NCI-H1694 (cell line): ENCODE data around the gene ATP10A.
"Not testable (repeated sequence)": the region's sequence is repeated elsewhere in the genome, so short reads cannot be mapped to it uniquely, and the experiment has no call there.

Experiments used
- DNase-seq: peaks from one replicate; lab custom pipeline; 2025; lab: John Stamatoyannopoulos, UW

ATP10A gene

DNA sequence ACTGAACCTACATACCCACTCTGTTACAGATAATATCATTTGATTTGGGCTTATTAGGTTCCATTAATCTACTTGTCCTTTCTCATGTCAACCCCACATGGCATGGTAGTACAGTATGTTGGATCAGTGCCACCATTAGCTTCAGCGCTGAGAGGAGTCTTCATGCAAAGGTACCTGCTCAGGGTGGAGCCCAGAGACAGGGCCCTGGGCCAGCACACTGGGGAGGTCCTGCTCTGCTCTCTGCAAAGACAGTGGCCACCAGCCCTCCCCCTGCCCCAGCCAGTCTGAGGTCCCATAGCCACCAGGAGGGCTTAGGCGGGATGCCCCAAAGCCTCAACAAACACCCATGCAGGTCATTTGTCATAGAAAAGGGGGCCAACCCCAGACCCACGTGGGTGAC is 71.0 kb downstream of the ATP10A start:
- no peak for DNase-seq

DNA sequence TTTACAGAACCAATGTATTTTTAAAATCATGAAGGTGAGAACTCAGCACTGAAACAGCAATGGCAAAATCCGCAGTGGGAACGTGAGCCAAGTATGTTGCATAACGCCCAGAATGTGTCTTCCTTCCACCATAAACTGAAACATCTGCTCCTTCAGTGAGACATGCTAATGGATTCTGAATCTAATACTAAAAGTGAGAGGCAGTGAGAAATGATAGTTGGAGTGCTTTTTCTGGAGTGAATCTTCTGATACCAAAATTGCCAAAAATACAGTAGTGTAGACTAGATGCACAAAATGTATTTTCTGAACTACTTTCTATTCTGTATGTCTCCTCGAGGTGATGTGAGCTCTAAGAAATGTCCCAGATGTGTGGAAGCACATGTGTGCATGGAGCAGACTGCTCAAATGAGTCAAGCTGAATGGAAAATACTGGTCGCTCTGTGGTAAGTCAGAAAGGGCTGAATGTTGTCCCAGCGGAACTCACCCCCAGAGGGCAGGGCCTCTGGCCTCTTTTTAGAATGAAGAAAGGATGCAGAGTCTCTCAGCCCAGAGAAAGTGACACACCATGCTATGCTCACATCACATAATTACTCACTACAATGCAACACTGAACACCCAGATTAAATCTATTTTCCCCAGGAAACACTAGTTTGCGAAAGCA is 73.0 kb downstream of the ATP10A start:
- DNase-seq = no peak

GRCh38 chr15:25789616-25789999 is 73.5 kb downstream of the ATP10A start:
- DNase-seq = no peak

DNA sequence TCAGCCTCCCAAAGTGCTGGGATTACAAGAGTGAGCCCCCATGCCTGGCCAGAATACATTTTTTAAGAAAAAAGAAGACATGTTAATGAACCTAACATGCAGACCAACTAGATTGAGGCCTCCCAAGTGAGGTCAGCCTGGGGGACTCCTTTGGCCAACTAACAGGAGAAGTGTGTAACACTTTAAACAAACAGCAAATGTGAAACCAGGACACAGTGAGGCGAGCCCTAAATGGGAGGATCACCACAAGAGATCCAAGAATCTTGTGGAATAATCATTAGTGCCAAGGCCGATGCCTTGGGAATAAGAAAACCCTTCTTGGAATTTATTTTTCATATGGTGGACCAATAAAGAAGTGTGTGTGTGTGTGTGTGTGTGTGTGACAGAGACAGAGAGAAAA is 73.9 kb downstream of the ATP10A start:
- DNase-seq = no peak

GRCh38 chr15:25787855-25788520 is 75.1 kb downstream of the ATP10A start:
- no peak for DNase-seq

DNA sequence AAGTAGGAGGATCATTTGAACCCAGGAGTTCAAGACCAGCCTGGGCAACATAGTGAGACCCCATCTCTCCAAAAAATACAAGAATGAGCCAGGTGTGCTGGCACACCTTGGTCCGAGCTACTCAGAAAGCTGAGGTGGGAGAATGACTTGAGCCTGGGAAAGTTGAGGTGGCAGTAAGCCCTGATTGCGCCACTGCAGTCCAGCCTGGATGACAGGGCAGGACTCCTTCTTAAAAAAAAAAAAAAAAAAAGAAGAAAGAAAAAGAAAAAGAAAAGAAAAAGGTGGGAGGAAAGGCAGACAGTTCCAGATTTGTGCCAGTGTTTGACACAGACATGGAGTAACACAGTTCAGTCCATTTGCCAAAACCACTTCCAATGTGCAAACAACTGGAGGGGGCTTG is 75.7 kb downstream of the ATP10A start:
- DNase-seq = no peak

GRCh38 chr15:25786040-25786439 is 77.1 kb downstream of the ATP10A start:
- DNase-seq = no peak

DNA sequence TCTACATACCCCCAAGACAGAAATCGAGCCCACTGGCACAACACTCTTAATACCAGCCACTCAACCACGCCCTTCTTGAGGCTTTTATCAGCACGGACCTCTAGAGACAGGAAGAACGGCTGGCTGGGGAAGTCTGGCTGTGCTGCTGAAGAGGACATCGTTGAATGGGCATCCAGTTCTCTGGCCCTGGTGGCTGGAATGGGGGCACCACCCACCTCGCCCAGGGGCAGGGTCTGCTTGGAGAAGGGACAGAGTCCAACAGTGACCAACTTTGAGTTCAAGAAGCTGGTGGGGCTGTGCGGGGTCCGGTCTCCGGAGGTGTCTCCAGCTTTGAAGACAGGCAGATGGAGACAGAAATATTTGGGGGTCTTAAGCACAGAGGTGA is 77.5 kb downstream of the ATP10A start:
- no peak for DNase-seq

- DNase-seq = no peak
Observed at GRCh38 chr15:25784876-25785640, 78.1 kb downstream of the ATP10A start.

GRCh38 chr15:25783607-25784540 is 79.3 kb downstream of the ATP10A start:
- DNase-seq = no peak

GRCh38 chr15:25783134-25783533 is 80.0 kb downstream of the ATP10A start:
- no peak for DNase-seq

DNA sequence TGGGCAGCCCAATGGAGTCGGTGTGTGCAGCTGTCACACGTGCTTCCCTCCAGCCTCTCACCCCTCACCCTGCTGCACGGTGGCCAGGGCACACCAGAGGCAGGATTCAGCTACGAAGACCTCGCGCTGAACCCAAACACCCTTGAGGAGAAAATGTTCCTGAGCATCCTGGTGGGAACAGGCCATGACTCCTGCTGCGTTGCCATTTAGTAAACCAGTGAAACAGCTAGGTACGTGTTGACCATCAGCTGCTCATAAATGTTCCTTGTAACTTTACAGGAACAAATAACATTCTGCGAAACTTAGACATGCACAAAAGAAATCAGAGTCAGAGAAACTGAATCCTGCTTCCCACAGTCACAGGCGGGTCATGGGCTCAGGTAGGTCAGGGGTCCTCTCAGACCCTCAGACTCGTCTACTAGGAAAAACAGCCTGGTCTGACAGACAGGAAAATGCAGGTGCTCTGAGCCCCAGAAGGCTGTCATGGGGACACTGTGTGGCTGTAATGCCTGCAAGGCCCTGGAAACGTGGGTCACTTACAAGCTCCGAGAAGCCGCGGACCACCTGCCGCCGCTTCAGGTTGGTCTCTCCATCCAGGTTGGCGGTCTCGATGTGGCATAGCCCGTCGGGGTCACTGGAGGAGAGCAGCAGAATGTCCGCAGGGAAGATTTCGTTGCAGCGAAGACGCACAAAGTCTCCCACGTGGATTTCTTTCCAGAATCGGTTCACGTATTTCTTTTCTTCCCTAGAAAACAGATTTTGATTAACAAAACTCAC is 82.5 kb downstream of the ATP10A start:
- DNase-seq = no peak

- DNase-seq = no peak
Observed at GRCh38 chr15:25778161-25778560, 85.0 kb downstream of the ATP10A start.

DNA sequence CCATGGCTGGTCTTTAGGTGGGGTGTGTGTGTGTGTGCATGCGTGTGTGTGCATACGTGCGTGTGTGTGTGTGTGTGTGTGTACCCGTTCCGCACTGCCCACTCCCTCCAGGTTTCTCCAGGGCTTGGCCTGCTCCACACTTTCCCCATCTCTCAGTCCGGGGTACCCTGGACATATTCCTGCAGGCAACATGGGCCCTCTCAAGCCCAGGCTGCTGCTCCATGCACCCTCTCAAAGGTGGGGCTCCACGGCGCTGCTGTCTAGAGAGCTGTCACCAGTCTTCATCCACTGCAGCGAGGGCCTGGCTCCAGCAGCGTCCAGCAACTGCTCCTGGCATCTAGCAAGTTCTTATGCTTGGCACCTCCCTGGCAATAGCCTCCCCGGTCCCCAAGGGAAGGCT is 86.1 kb downstream of the ATP10A start:
- DNase-seq = no peak

DNA sequence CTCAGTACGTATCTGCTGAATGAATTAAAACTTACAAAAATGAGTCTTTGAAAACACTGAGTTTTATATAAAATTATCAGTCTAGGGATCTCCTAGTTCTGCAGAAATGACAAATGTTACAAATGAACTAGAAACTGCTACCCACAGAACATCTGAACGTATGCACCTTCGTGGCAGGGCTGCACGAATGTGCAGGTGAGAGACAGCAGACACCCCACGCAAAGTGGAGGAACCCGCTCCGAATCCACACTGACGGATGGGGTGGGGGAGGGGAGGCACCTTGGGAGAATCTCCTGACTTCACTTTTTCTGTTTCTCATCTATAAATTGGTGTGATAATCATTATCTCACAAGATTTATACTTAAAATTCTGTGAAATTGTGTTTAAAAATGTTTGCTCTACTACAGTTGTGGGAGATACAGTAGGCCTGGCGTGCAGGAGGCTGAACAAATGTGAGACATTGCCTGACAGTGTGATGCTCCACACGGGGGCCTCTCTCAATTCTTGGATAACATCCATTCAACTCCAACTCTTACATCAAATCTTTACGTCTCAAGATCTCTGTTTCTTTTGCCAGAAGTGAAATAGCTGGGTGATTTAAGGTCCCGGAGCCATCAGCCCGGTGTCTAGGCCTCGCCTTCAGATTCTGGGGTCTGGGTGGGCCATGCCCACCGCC is 86.9 kb downstream of the ATP10A start:
- no peak for DNase-seq

GRCh38 chr15:25775317-25775912 is 87.7 kb downstream of the ATP10A start:
- DNase-seq = no peak

DNA sequence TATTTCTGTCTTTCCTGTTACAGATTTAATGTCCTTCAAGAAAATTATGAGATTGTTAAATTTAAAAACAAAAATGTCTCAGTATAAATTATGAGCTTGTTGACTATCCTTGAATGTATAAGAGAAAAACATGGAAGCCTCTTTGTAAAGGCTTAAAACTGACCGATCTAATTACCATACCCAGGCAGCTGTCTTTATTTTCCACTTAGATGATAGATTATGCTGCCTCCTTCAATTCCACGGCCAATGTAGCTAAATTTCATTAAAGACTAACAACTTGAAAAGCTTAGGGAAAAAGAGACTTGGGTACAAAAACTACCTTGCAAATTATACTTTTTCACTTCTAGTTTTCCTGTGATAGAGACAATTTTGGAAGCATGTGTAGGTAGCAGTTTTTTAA is 88.3 kb downstream of the ATP10A start:
- DNase-seq = no peak

DNA sequence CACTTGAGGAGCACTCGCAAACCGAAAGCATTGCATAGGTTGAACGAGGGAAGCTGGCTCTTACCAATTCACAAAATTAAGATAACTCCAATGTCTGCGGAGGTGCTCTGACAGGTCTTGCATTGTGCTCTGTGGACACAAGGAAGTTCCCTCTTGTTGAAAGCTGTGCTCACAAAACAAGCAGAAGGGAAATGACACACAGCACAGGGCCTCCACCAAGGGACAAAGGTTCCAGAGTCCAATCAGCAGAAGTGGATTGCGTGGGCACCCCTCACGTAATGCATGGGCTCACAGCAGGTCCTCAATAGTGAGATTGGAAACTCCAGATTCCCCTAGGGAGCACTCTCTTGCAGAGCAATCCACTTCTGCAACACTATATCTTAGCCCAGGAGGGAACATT is 89.9 kb downstream of the ATP10A start:
- DNase-seq = no peak

DNA sequence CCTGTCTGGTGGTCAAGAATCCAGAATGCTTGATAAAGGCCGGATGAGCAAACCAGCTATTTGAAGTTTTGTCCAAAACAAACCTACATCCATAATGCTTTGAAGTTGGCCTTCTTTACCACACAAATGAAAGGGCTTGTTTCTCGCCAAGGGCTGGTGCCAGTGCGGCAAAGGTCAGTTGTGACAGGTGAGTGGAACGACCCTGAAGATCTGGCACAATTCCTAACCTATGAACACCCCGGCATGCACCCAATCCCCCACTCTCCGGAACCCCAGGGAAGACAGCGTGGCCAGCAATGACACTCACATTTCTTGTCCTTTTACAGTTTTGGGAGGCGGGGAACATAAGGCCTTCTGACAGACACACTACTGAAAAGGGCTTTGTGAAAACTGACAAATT is 90.6 kb downstream of the ATP10A start:
- DNase-seq = no peak

- DNase-seq = not testable (repeated sequence)
Observed at GRCh38 chr15:25771736-25772135, 91.4 kb downstream of the ATP10A start.

DNA sequence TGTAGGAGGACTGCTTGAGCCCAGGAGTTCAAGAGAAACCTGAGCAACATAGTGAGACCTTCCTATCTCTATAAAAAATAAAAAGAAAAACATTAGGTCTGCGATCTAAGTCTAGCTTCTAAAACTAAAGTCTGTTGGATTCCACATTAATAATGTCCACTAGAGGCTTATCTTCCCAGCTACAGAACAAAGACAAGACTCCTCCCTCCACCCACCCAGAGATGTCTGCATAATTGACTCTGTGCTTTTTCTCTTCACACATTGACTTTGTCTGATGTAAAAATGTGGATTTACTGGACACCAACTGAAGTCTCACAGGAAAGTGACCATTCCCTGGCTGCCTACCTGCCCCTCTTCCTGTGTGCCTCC is 91.8 kb downstream of the ATP10A start:
- no peak for DNase-seq
